Loucy (cell line): Measurements from ENCODE around the gene PTPRO.

Source experiments
- H2AFZ ChIP-seq: fragments of 200-600 bp; sonication (generic); 2 replicates; pipeline ENCODE4 v1.6.0; 2016; ENCODE audit warnings: antibody characterized with exemption, mild to moderate bottlenecking, low read length, moderate library complexity
- H3F3A ChIP-seq: fragments of 200-600 bp; 2 replicates; pipeline ENCODE4 v1.6.0; 2016; ENCODE audit warnings: antibody characterized with exemption, low read depth, mild to moderate bottlenecking
- H3K27me3 ChIP-seq: fragments of 200-600 bp; sonication (generic); 2 replicates; pipeline ENCODE4 v1.6.1; 2014; ENCODE audit warnings: low read length, mild to moderate bottlenecking; ENCODE audit not compliant: insufficient read depth, poor library complexity, severe bottlenecking
- H3K36me3 ChIP-seq: fragments of 200-600 bp; sonication (generic); 2 replicates; pipeline ENCODE4 v1.6.1; 2016; ENCODE audit warnings: low read length; ENCODE audit not compliant: insufficient read depth
- H3K4me1 ChIP-seq: fragments of 200-600 bp; sonication (generic); 2 replicates; pipeline ENCODE4 v1.5.1; 2014; ENCODE audit warnings: low read length, mild to moderate bottlenecking; ENCODE audit not compliant: insufficient read depth, poor library complexity, severe bottlenecking
- H3K4me2 ChIP-seq: fragments of 200-600 bp; sonication (generic); 2 replicates; pipeline ENCODE4 v1.6.0; 2014; ENCODE audit warnings: antibody characterized with exemption, low read length, low read depth, mild to moderate bottlenecking; ENCODE audit not compliant: poor library complexity, severe bottlenecking
- H3K4me3 ChIP-seq: fragments of 200-600 bp; sonication (generic); 2 replicates; pipeline ENCODE4 v1.5.1; 2014; ENCODE audit warnings: low read length, mild to moderate bottlenecking, mixed read lengths; ENCODE audit not compliant: poor library complexity, severe bottlenecking
- H3K79me2 ChIP-seq: fragments of 200-600 bp; sonication (generic); 2 replicates; pipeline ENCODE4 v1.6.1; 2014; ENCODE audit warnings: low read length; ENCODE audit not compliant: insufficient read depth
- H3K9ac ChIP-seq: fragments of 200-600 bp; sonication (generic); 2 replicates; pipeline ENCODE4 v1.6.0; 2014; ENCODE audit warnings: mild to moderate bottlenecking, low read depth, low read length, moderate library complexity; ENCODE audit not compliant: poor library complexity, severe bottlenecking
- H3K9me2 ChIP-seq: fragments of 200-600 bp; sonication (generic); replicated peaks from 2 replicates; pipeline ENCODE4 v1.6.1; 2016; ENCODE audit warnings: low read depth, low read length, mixed read lengths
- H3K9me3 ChIP-seq: fragments of 200-600 bp; sonication (generic); 2 replicates; pipeline ENCODE4 v1.6.1; 2014; ENCODE audit warnings: mild to moderate bottlenecking, antibody characterized with exemption, low read length, low read depth; ENCODE audit not compliant: insufficient read depth
- H4K20me1 ChIP-seq: fragments of 200-600 bp; sonication (generic); 2 replicates; pipeline ENCODE4 v1.6.0; 2014; ENCODE audit warnings: antibody characterized with exemption, low read length, mild to moderate bottlenecking; ENCODE audit not compliant: insufficient read depth, poor library complexity, severe bottlenecking
- EZH2phosphoT487 ChIP-seq: fragments of 200-600 bp; IDR thresholded peaks from 2 replicates; pipeline ENCODE4 v1.6.1; 2018; ENCODE audit warnings: antibody characterized with exemption, mild to moderate bottlenecking, moderate library complexity, borderline replicate concordance
- TF ChIP-seq, protein P1 (sequence below): fragments of 200-600 bp; sonication (generic); conservative IDR thresholded peaks from 2 replicates; pipeline ENCODE4 v1.5.1; 2014; ENCODE audit warnings: mild to moderate bottlenecking, antibody characterized with exemption, low read length

Gene PTPRO

DNA sequence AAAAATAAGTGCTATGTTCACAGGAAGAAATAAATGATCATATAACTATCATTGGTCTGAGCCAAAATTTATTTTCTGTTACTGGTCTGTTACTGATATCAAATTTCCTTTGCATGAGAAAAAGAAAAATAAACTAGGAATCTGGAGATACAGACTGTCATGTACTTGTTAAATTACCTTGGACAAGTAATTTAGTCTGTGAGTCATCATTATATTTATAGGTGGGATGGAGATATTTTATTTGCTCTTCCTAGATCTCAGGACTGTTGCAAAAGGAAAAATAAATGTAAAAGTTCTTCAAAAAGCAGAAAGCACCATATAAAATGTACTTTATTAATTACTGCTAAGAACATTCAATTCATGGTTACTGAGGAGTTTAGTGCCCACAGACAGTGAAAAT is 174.4 kb downstream of the PTPRO start:
- no peak for TF ChIP-seq EZH2phosphoT487
- TF ChIP-seq, protein P1, sequence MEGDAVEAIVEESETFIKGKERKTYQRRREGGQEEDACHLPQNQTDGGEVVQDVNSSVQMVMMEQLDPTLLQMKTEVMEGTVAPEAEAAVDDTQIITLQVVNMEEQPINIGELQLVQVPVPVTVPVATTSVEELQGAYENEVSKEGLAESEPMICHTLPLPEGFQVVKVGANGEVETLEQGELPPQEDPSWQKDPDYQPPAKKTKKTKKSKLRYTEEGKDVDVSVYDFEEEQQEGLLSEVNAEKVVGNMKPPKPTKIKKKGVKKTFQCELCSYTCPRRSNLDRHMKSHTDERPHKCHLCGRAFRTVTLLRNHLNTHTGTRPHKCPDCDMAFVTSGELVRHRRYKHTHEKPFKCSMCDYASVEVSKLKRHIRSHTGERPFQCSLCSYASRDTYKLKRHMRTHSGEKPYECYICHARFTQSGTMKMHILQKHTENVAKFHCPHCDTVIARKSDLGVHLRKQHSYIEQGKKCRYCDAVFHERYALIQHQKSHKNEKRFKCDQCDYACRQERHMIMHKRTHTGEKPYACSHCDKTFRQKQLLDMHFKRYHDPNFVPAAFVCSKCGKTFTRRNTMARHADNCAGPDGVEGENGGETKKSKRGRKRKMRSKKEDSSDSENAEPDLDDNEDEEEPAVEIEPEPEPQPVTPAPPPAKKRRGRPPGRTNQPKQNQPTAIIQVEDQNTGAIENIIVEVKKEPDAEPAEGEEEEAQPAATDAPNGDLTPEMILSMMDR = no peak

DNA sequence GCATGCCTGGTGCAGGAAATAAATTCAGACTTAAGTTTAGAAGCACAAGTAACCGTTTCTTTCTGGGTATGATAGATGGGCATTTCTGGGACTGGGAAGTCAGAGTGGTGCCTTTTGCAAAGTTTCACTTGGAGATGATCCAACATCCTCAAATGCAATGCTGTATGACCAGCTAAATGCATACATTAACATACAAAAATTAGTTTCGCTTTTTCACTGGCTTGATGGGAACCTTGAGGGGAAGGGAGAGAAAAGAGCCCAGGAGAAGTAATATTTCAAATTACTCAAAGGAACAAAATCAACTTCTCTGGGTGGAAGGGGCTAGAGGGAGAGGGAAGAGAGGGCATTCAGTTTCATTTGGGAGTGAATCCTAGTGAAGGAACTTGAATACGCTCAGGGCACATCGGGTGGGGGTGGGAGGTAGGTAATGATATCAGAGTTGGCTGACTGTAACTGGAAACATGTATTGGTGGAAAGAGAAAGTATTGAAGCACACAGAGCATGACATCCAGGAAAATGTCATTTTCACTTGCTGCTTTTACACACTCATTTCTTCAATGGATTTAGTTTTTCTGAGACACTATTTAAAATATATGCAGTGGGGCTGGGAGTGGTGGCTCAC is 175.5 kb downstream of the PTPRO start:
- H3K4me3 ChIP-seq = no peak overlapping the region
- H3K27me3 ChIP-seq = no peaks in the 10 kb centered on the region
- no peaks in the 10 kb centered on the region for H3K9me3 ChIP-seq
- H2AFZ ChIP-seq = no peak overlapping the region
- no peaks in the 10 kb centered on the region for H3K79me2 ChIP-seq
- no peaks in the 10 kb centered on the region for H4K20me1 ChIP-seq
- no peak overlapping the region for H3K4me2 ChIP-seq
- no peak overlapping the region for H3K9ac ChIP-seq
- no peaks in the 10 kb centered on the region for H3K36me3 ChIP-seq
- no peaks in the 10 kb centered on the region for H3K9me2 ChIP-seq
- H3K4me1 ChIP-seq = no peaks in the 10 kb centered on the region
- TF ChIP-seq, protein P1 = no peak
- TF ChIP-seq EZH2phosphoT487 = no peak
- H3F3A ChIP-seq = no peaks in the 10 kb centered on the region

More for the DNA sequence above, 174.4 kb downstream of the PTPRO start:
- no peaks in the 10 kb centered on the region for H3K27me3 ChIP-seq
- H3K4me3 ChIP-seq = no peak overlapping the region
- H3K4me1 ChIP-seq = no peaks in the 10 kb centered on the region
- no peak overlapping the region for H3K4me2 ChIP-seq
- no peak overlapping the region for H2AFZ ChIP-seq
- H3K79me2 ChIP-seq = no peaks in the 10 kb centered on the region
- H3F3A ChIP-seq = no peaks in the 10 kb centered on the region
- no peak overlapping the region for H3K9ac ChIP-seq
- H3K9me2 ChIP-seq = no peaks in the 10 kb centered on the region
- no peaks in the 10 kb centered on the region for H3K36me3 ChIP-seq
- H3K9me3 ChIP-seq = no peaks in the 10 kb centered on the region
- no peaks in the 10 kb centered on the region for H4K20me1 ChIP-seq

DNA sequence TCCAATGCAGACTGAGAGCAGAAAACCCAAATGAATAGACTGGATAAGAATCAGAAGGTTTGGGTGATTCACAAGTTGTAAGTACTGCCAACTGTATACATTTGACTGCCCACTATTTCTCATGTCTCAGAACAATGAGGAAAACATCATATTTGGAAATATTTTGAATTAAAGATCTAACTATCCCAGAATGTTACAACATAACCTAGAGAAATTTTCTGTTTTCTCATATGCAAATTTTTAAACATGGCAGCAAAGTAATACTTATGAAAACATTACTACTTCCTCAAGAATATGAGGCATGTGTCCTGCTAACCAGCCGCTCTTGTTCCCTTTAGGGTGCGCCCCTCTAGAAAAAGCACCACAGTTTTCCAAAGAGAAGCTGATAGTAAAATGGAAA is 179.9 kb downstream of the PTPRO start:
- TF ChIP-seq EZH2phosphoT487 = no peak
- TF ChIP-seq, protein P1 = no peak

More for the DNA sequence above, 179.9 kb downstream of the PTPRO start:
- Histone ChIP-seq H3K4me1 (no peaks in the 10 kb centered on the region), H3K4me2 (no peak overlapping the region), H3K9me3 (no peaks in the 10 kb centered on the region), H2AFZ (no peak overlapping the region), H3K9ac (no peak overlapping the region), H3K9me2 (no peaks in the 10 kb centered on the region), H3F3A (no peaks in the 10 kb centered on the region), H3K36me3 (no peaks in the 10 kb centered on the region), H3K79me2 (no peaks in the 10 kb centered on the region), H3K4me3 (no peak overlapping the region), H3K27me3 (no peaks in the 10 kb centered on the region), H4K20me1 (no peaks in the 10 kb centered on the region)
